Measurements from ENCODE around the gene VN1R2.
"Not testable (repeated sequence)": the region's sequence is repeated elsewhere in the genome, so short reads cannot be mapped to it uniquely, and the experiment has no call there.

Gene VN1R2

GRCh38 chr19:53257715-53258342 lies at the start of gene VN1R2:
Gene VN1R2, plus strand, starts transcription at chr19:53258292. Its CDS starts 84 bp downstream, at chr19:53258376.
- DNase-seq, result not testable (repeated sequence)

- DNase-seq, result not testable (repeated sequence)
Measured at GRCh38 chr19:53211554-53211953, 46.5 kb upstream of the VN1R2 start.

GRCh38 chr19:53212703-53213320 lies 45.3 kb upstream of the VN1R2 start:
- no peak for DNase-seq

GRCh38 chr19:53222716-53223115 lies 35.4 kb upstream of the VN1R2 start:
- not testable (repeated sequence) for DNase-seq

- no peak for DNase-seq
Measured at GRCh38 chr19:53224606-53225005, 33.5 kb upstream of the VN1R2 start.

- DNase-seq, result no peak
Measured at GRCh38 chr19:53237114-53237777, 20.8 kb upstream of the VN1R2 start.

GRCh38 chr19:53246498-53246897 lies 11.6 kb upstream of the VN1R2 start:
- no peak for DNase-seq

- peak; percentile 36 for DNase-seq
Measured at GRCh38 chr19:53254411-53255341, 3.4 kb upstream of the VN1R2 start, which contains the start of gene ZNF677. Gene ZNF677, minus strand, starts transcription at chr19:53254873. Its CDS starts 3,323 bp downstream, at chr19:53251550.

- DNase-seq, result not testable (repeated sequence)
Measured at GRCh38 chr19:53267623-53268022, 9.5 kb downstream of the VN1R2 start, which contains the start of gene VN1R4. Gene VN1R4, minus strand, starts transcription at chr19:53267723. Its CDS starts 58 bp downstream, at chr19:53267665.

- DNase-seq, result not testable (repeated sequence)
Measured at GRCh38 chr19:53269861-53270260, 11.8 kb downstream of the VN1R2 start.

GRCh38 chr19:53272044-53272443 lies 14.0 kb downstream of the VN1R2 start:
- DNase-seq, result no peak

- no peak for DNase-seq
Measured at GRCh38 chr19:53275480-53275879, 17.4 kb downstream of the VN1R2 start.

GRCh38 chr19:53281947-53282346 lies 23.9 kb downstream of the VN1R2 start:
- DNase-seq, result not testable (repeated sequence)

GRCh38 chr19:53285087-53285486 lies 27.0 kb downstream of the VN1R2 start:
- no peak for DNase-seq

- DNase-seq, result no peak
Measured at GRCh38 chr19:53290758-53291549, 32.9 kb downstream of the VN1R2 start.

- DNase-seq, result no peak
Measured at GRCh38 chr19:53294786-53295441, 36.8 kb downstream of the VN1R2 start.

- not testable (repeated sequence) for DNase-seq
Measured at GRCh38 chr19:53301341-53301740, 43.2 kb downstream of the VN1R2 start.

- DNase-seq, result no peak
Measured at GRCh38 chr19:53308339-53308811, 50.3 kb downstream of the VN1R2 start.
